OCI-LY3 (cell line): ENCODE measurements around the gene SLC26A8.

Experiments used
- H2AFZ ChIP-seq: fragments of 200-600, 300-600 bp; shearing (Covaris generic); 2 replicates; pipeline ENCODE4 v1.6.0; 2014; ENCODE audit warnings: antibody characterized with exemption, low read depth, low read length
- H3K27ac ChIP-seq: fragments of 200-600, 300-600 bp; sonication (generic); 2 replicates; pipeline ENCODE4 v1.5.1; 2014; ENCODE audit warnings: mild to moderate bottlenecking, low read length, moderate library complexity, mixed read lengths
- H3K27me3 ChIP-seq: fragments of 200-600, 300-600 bp; sonication (generic); 2 replicates; pipeline ENCODE4 v1.6.1; 2014; ENCODE audit warnings: low read depth, low read length, mixed read lengths
- H3K36me3 ChIP-seq: fragments of 200-600, 300-600 bp; sonication (generic); replicated peaks from 2 replicates; pipeline ENCODE3; 2014; ENCODE audit warnings: low read depth, low read length, mixed read lengths
- H3K4me1 ChIP-seq: fragments of 300-600, 200-600 bp; sonication (generic); 2 replicates; pipeline ENCODE4 v1.6.1; 2014; ENCODE audit warnings: low read length, mixed read lengths
- H3K4me2 ChIP-seq: fragments of 200-600, 300-600 bp; sonication (generic); 2 replicates; pipeline ENCODE4 v1.6.1; 2014; ENCODE audit warnings: low read length, mixed read lengths
- H3K4me3 ChIP-seq: fragments of 300-600, 200-600 bp; sonication (generic); 2 replicates; pipeline ENCODE4 v1.5.1; 2014; ENCODE audit warnings: antibody characterized with exemption, mild to moderate bottlenecking, low read length, moderate library complexity
- H3K79me2 ChIP-seq: fragments of 300-600, 200-600 bp; shearing (Covaris generic); 2 replicates; pipeline ENCODE4 v1.6.1; 2014; ENCODE audit warnings: mild to moderate bottlenecking, low read length, mixed read lengths
- H3K9ac ChIP-seq: fragments of 300-600, 200-600 bp; shearing (Covaris generic); 2 replicates; pipeline ENCODE4 v1.6.0; 2014; ENCODE audit warnings: mild to moderate bottlenecking, low read length, moderate library complexity
- H3K9me3 ChIP-seq: fragments of 200-600, 300-600 bp; shearing (Covaris generic); 2 replicates; pipeline ENCODE4 v1.6.1; 2014; ENCODE audit warnings: low read length, mixed read lengths; ENCODE audit not compliant: insufficient read depth
- H4K20me1 ChIP-seq: fragments of 200-600, 300-600 bp; sonication (generic); 2 replicates; pipeline ENCODE4 v1.6.1; 2016; ENCODE audit warnings: low read length, mixed read lengths; ENCODE audit not compliant: insufficient read depth
- CTCF ChIP-seq: fragments of 200-600, 300-600 bp; sonication (generic); IDR thresholded peaks from 2 replicates; pipeline ENCODE4 v1.5.1; 2014; ENCODE audit warnings: antibody characterized with exemption, low read length, low read depth
- EZH2phosphoT487 ChIP-seq: fragments of 200-600 bp; shearing (Covaris generic); IDR thresholded peaks from 2 replicates; pipeline ENCODE4 v1.6.1; 2018; ENCODE audit warnings: antibody characterized with exemption, mixed run types, low read depth

The SLC26A8 gene

GRCh38 chr6:36068586-36068985 is 44.1 kb upstream of the SLC26A8 start:
- TF ChIP-seq CTCF = no peak
- Histone ChIP-seq H3K36me3 (peaks cover 2% of the 10 kb centered on the region), H3K27me3 (no peaks in the 10 kb centered on the region), H3K4me2 (no peak overlapping the region), H2AFZ (no peak overlapping the region), H3K9ac (no peak overlapping the region), H3K27ac (no peak overlapping the region), H3K9me3 (no peaks in the 10 kb centered on the region), H3K79me2 (peaks cover 37% of the 10 kb centered on the region), H4K20me1 (peaks cover 14% of the 10 kb centered on the region; the same call in 1 of the 2 replicates), H3K4me1 (peaks cover 14% of the 10 kb centered on the region), H3K4me3 (no peak overlapping the region)

- H3K27me3 ChIP-seq = no peaks in the 10 kb centered on the region
Measured at GRCh38 chr6:36068012-36068392, 43.6 kb upstream of the SLC26A8 start.

GRCh38 chr6:36067374-36068011 is 43.1 kb upstream of the SLC26A8 start:
- Histone ChIP-seq H3K79me2 (peaks cover 37% of the 10 kb centered on the region), H4K20me1 (peaks cover 14% of the 10 kb centered on the region; the same call in 1 of the 2 replicates), H3K27me3 (no peaks in the 10 kb centered on the region), H3K9ac (no peak overlapping the region), H3K36me3 (peaks cover 3% of the 10 kb centered on the region), H3K4me2 (no peak overlapping the region), H3K9me3 (no peaks in the 10 kb centered on the region), H3K27ac (no peak overlapping the region), H3K4me3 (no peak overlapping the region), H2AFZ (no peak overlapping the region), H3K4me1 (peaks cover 14% of the 10 kb centered on the region)
- TF ChIP-seq EZH2phosphoT487 = no peak
- TF ChIP-seq CTCF = no peak

More at GRCh38 chr6:36068012-36068392, 43.6 kb upstream of the SLC26A8 start:
- H3K4me2 ChIP-seq = no peak overlapping the region
- no peak overlapping the region for H3K9ac ChIP-seq
- H3K36me3 ChIP-seq = peaks cover 3% of the 10 kb centered on the region
- no peak overlapping the region for H3K27ac ChIP-seq
- peaks cover 37% of the 10 kb centered on the region for H3K79me2 ChIP-seq
- H3K9me3 ChIP-seq = no peaks in the 10 kb centered on the region
- no peak for TF ChIP-seq EZH2phosphoT487
- no peak for TF ChIP-seq CTCF
- H3K4me1 ChIP-seq = peaks cover 14% of the 10 kb centered on the region
- H4K20me1 ChIP-seq = peaks cover 14% of the 10 kb centered on the region; the same call in 1 of the 2 replicates
- no peak overlapping the region for H2AFZ ChIP-seq
- no peak overlapping the region for H3K4me3 ChIP-seq

GRCh38 chr6:36066817-36067216 is 42.4 kb upstream of the SLC26A8 start:
- no peak overlapping the region for H3K27ac ChIP-seq
- H3K9me3 ChIP-seq = no peaks in the 10 kb centered on the region
- no peak overlapping the region for H3K4me3 ChIP-seq
- peaks cover 37% of the 10 kb centered on the region for H3K79me2 ChIP-seq
- H3K4me1 ChIP-seq = peaks cover 14% of the 10 kb centered on the region
- H2AFZ ChIP-seq = no peak overlapping the region
- no peak overlapping the region for H3K4me2 ChIP-seq
- TF ChIP-seq CTCF = no peak
- no peak for TF ChIP-seq EZH2phosphoT487
- H3K36me3 ChIP-seq = peaks cover 3% of the 10 kb centered on the region
- no peaks in the 10 kb centered on the region for H3K27me3 ChIP-seq
- H3K9ac ChIP-seq = no peak overlapping the region
- H4K20me1 ChIP-seq = peaks cover 10% of the 10 kb centered on the region; the same call in 1 of the 2 replicates
